ENCODE results near the gene PRR30.

DNA sequence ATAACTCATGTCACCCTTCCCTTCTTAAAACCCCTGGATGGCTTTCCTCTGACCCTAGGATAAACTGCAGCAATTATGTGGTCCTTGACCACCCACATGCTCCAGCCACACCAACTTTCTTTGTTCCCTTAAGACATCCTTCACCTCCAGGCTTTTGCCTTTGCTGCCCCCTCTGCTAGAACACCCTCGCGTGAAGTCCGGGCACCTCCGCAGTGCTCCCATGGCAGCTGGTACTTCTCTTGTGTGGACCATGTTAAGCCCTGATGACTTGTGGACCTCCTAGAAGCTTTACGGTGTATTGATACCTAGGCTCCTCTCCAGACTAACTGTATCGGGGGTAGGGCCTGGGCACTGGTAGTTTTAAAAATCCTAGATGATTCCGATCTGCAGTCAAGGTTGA, 16.4 kb downstream of the PRR30 start:
- no peak for TF ChIP-seq SIN3A (IDR thresholded peaks at IDR 0.05; ENCODE audit: low read depth)
- TF ChIP-seq, protein P1, sequence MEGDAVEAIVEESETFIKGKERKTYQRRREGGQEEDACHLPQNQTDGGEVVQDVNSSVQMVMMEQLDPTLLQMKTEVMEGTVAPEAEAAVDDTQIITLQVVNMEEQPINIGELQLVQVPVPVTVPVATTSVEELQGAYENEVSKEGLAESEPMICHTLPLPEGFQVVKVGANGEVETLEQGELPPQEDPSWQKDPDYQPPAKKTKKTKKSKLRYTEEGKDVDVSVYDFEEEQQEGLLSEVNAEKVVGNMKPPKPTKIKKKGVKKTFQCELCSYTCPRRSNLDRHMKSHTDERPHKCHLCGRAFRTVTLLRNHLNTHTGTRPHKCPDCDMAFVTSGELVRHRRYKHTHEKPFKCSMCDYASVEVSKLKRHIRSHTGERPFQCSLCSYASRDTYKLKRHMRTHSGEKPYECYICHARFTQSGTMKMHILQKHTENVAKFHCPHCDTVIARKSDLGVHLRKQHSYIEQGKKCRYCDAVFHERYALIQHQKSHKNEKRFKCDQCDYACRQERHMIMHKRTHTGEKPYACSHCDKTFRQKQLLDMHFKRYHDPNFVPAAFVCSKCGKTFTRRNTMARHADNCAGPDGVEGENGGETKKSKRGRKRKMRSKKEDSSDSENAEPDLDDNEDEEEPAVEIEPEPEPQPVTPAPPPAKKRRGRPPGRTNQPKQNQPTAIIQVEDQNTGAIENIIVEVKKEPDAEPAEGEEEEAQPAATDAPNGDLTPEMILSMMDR (IDR thresholded peaks at IDR 0.05 in 2 of 3, conservative IDR thresholded peaks at IDR 0.05 in 1 of 3; ENCODE audit: borderline replicate concordance in 1 of 3, insufficient read depth in 1 of 3, low read depth in 2 of 3, low read length in 2 of 3) = no peak
- no peak for TF ChIP-seq EZH2 (IDR thresholded peaks at IDR 0.05)
- TF ChIP-seq SRF (IDR thresholded peaks at IDR 0.05; ENCODE audit: low read depth) = no peak
- no peak for TF ChIP-seq RAD21 (IDR thresholded peaks at IDR 0.05; ENCODE audit: low read depth)
- TF ChIP-seq YY1 (IDR thresholded peaks at IDR 0.05; ENCODE audit: extremely low read depth, insufficient replicate concordance, low read depth, low read length) = no peak
- no peak for TF ChIP-seq POLR2A (IDR thresholded peaks at IDR 0.05; ENCODE audit: borderline replicate concordance, extremely low read depth, insufficient read depth, insufficient read length)
- TF ChIP-seq, protein P2, sequence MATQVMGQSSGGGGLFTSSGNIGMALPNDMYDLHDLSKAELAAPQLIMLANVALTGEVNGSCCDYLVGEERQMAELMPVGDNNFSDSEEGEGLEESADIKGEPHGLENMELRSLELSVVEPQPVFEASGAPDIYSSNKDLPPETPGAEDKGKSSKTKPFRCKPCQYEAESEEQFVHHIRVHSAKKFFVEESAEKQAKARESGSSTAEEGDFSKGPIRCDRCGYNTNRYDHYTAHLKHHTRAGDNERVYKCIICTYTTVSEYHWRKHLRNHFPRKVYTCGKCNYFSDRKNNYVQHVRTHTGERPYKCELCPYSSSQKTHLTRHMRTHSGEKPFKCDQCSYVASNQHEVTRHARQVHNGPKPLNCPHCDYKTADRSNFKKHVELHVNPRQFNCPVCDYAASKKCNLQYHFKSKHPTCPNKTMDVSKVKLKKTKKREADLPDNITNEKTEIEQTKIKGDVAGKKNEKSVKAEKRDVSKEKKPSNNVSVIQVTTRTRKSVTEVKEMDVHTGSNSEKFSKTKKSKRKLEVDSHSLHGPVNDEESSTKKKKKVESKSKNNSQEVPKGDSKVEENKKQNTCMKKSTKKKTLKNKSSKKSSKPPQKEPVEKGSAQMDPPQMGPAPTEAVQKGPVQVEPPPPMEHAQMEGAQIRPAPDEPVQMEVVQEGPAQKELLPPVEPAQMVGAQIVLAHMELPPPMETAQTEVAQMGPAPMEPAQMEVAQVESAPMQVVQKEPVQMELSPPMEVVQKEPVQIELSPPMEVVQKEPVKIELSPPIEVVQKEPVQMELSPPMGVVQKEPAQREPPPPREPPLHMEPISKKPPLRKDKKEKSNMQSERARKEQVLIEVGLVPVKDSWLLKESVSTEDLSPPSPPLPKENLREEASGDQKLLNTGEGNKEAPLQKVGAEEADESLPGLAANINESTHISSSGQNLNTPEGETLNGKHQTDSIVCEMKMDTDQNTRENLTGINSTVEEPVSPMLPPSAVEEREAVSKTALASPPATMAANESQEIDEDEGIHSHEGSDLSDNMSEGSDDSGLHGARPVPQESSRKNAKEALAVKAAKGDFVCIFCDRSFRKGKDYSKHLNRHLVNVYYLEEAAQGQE (IDR thresholded peaks at IDR 0.05; ENCODE audit: low read depth) = no peak
- TF ChIP-seq SP1 (IDR thresholded peaks at IDR 0.05; ENCODE audit: low read depth) = no peak
- no peak for TF ChIP-seq EGR1 (IDR thresholded peaks at IDR 0.05; ENCODE audit: low read depth)
- TF ChIP-seq, protein P3, sequence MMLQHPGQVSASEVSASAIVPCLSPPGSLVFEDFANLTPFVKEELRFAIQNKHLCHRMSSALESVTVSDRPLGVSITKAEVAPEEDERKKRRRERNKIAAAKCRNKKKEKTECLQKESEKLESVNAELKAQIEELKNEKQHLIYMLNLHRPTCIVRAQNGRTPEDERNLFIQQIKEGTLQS (IDR thresholded peaks at IDR 0.05) = no peak
- TF ChIP-seq, protein P4, sequence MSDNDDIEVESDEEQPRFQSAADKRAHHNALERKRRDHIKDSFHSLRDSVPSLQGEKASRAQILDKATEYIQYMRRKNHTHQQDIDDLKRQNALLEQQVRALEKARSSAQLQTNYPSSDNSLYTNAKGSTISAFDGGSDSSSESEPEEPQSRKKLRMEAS (IDR thresholded peaks at IDR 0.05) = no peak

All from HCT116 (cell line).